H9 (cell line): ENCODE results near the gene SLC48A1. TPM values are rescaled to one million over a fixed set of nuclear protein-coding genes. Genes with fewer than 3 reads are reported as not detected.
A peak's percentile ranks its signal among the peaks of the same experiment; 100 is the strongest.
"Not testable (repeated sequence)": the region's sequence is repeated elsewhere in the genome, so short reads cannot be mapped to it uniquely, and the experiment has no call there.

Experiments used
- DNase-seq: peaks from one replicate; pipeline ENCODE4 v3.0.0-alpha.2; 2017
- H2AFZ ChIP-seq: one replicate; pipeline ENCODE4 v1.6.1; 2013; ENCODE audit warnings: mild to moderate bottlenecking, low read length, control low read depth, moderate library complexity
- H2AK5ac ChIP-seq: 2 replicates; pipeline ENCODE4 v1.6.1; 2013; ENCODE audit warnings: low read length, control low read depth, mixed read lengths; ENCODE audit not compliant: insufficient read length
- H2BK120ac ChIP-seq: one replicate; pipeline ENCODE4 v1.6.1; 2013; ENCODE audit warnings: low read depth, mild to moderate bottlenecking, low read length, control low read depth, inconsistent platforms; ENCODE audit not compliant: poor library complexity, severe bottlenecking
- H2BK12ac ChIP-seq: 2 replicates; pipeline ENCODE4 v1.6.1; 2013; ENCODE audit warnings: low read length, control low read depth, mixed read lengths, low read depth; ENCODE audit not compliant: insufficient read length
- H2BK15ac ChIP-seq: 2 replicates; pipeline ENCODE4 v1.6.1; 2013; ENCODE audit warnings: low read depth, low read length, control low read depth
- H2BK20ac ChIP-seq: one replicate; pipeline ENCODE4 v1.6.1; 2013; ENCODE audit warnings: low read depth, mild to moderate bottlenecking, low read length, control low read depth, inconsistent platforms; ENCODE audit not compliant: poor library complexity, severe bottlenecking
- H2BK5ac ChIP-seq: 2 replicates; pipeline ENCODE4 v1.6.1; 2013; ENCODE audit warnings: low read length, control low read depth, mixed read lengths; ENCODE audit not compliant: insufficient read length
- H3K14ac ChIP-seq: 2 replicates; pipeline ENCODE4 v1.6.1; 2013; ENCODE audit warnings: low read length, control low read depth; ENCODE audit not compliant: insufficient read depth
- H3K18ac ChIP-seq: 2 replicates; pipeline ENCODE4 v1.6.1; 2013; ENCODE audit warnings: low read depth, mild to moderate bottlenecking, mixed read lengths, low read length, control low read depth; ENCODE audit not compliant: insufficient read length
- H3K23ac ChIP-seq: 2 replicates; pipeline ENCODE4 v1.6.1; 2013; ENCODE audit warnings: low read length, control low read depth, mixed read lengths, low read depth; ENCODE audit not compliant: insufficient read length
- H3K23me2 ChIP-seq: 2 replicates; pipeline ENCODE4 v1.6.1; 2013; ENCODE audit warnings: low read depth, mild to moderate bottlenecking, mixed read lengths, low read length, control low read depth; ENCODE audit not compliant: insufficient read length, poor library complexity, severe bottlenecking
- H3K27ac ChIP-seq: 2 replicates; pipeline ENCODE4 v1.5.1; 2013; ENCODE audit warnings: low read length, control low read depth, mixed read lengths, low read depth; ENCODE audit not compliant: insufficient read length
- H3K27me3 ChIP-seq: 2 replicates; pipeline ENCODE4 v1.6.1; 2013; ENCODE audit warnings: low read length, control low read depth, inconsistent platforms; ENCODE audit not compliant: insufficient read depth
- H3K4ac ChIP-seq: 2 replicates; pipeline ENCODE4 v1.6.1; 2013; ENCODE audit warnings: low read depth, mild to moderate bottlenecking, control low read depth, inconsistent platforms, low read length, moderate library complexity
- H3K4me1 ChIP-seq: 2 replicates; pipeline ENCODE4 v1.6.1; 2013; ENCODE audit warnings: low read length, control low read depth, inconsistent platforms; ENCODE audit not compliant: insufficient read depth
- H3K4me2 ChIP-seq: 2 replicates; pipeline ENCODE4 v1.6.1; 2013; ENCODE audit warnings: low read length, control low read depth, mixed read lengths; ENCODE audit not compliant: insufficient read length, insufficient read depth
- H3K56ac ChIP-seq: 2 replicates; pipeline ENCODE4 v1.6.1; 2013; ENCODE audit warnings: low read depth, mild to moderate bottlenecking, mixed read lengths, low read length, control low read depth; ENCODE audit not compliant: insufficient read length
- H3K79me1 ChIP-seq: 2 replicates; pipeline ENCODE4 v1.6.1; 2013; ENCODE audit warnings: low read depth, mild to moderate bottlenecking, moderate library complexity, low read length, control low read depth, inconsistent platforms; ENCODE audit not compliant: insufficient read depth, poor library complexity, severe bottlenecking
- H3K79me2 ChIP-seq: 2 replicates; pipeline ENCODE4 v1.6.1; 2013; ENCODE audit warnings: low read length, control low read depth, inconsistent platforms; ENCODE audit not compliant: insufficient read depth
- H3K9ac ChIP-seq: 2 replicates; pipeline ENCODE4 v1.6.1; 2013; ENCODE audit warnings: low read length, control low read depth, mixed read lengths; ENCODE audit not compliant: insufficient read length; ENCODE audit errors: extremely low read depth
- H3K9me3 ChIP-seq: one replicate; pipeline ENCODE4 v1.6.1; 2013; ENCODE audit warnings: low read depth, low read length, inconsistent platforms; ENCODE audit not compliant: control insufficient read depth
- H3T11ph ChIP-seq: one replicate; pipeline ENCODE4 v1.6.1; 2013; ENCODE audit warnings: mild to moderate bottlenecking, low read length, control low read depth, inconsistent platforms
- H4K20me1 ChIP-seq: one replicate; pipeline ENCODE4 v1.6.1; 2013; ENCODE audit not compliant: control insufficient read depth, insufficient read length, insufficient read depth
- H4K5ac ChIP-seq: 2 replicates; pipeline ENCODE4 v1.6.1; 2013; ENCODE audit warnings: low read depth, mild to moderate bottlenecking, mixed read lengths, low read length, control low read depth; ENCODE audit not compliant: insufficient read length
- H4K8ac ChIP-seq: replicated peaks from 2 replicates; pipeline ENCODE4 v1.6.1; 2013; ENCODE audit warnings: low read length, control low read depth, mixed read lengths, low read depth; ENCODE audit not compliant: insufficient read length
- H4K91ac ChIP-seq: 2 replicates; pipeline ENCODE4 v1.6.1; 2013; ENCODE audit warnings: low read depth, mild to moderate bottlenecking, moderate library complexity, mixed read lengths, low read length, control low read depth; ENCODE audit not compliant: insufficient read length
- H3K27ac Mint-ChIP-seq, 3 experiments: 2 replicates in 2 of 3; 3 replicates in 1 of 3; pipeline ENCODE4 v1.8.0; 2020 to 2021; ENCODE audit warnings: mixed read lengths in 3 of 3, mild to moderate bottlenecking in 1 of 3, moderate library complexity in 1 of 3
- H3K27me3 Mint-ChIP-seq: 2 replicates; pipeline ENCODE4 v1.8.0; 2021; ENCODE audit warnings: low read depth, mild to moderate bottlenecking, moderate library complexity, mixed read lengths
- H3K36me3 Mint-ChIP-seq, 3 experiments: 2 replicates in 2 of 3; 3 replicates in 1 of 3; pipeline ENCODE4 v1.8.0; 2020 to 2021; ENCODE audit warnings: low read depth in 3 of 3, mixed read lengths in 3 of 3; ENCODE audit not compliant: insufficient read depth in 1 of 3
- H3K4me1 Mint-ChIP-seq, 2 experiments: 2 replicates each; pipeline ENCODE4 v1.8.0; 2020; ENCODE audit warnings: mixed read lengths in 2 of 2
- H3K4me3 Mint-ChIP-seq, 2 experiments: 2 replicates in 1 of 2; 3 replicates in 1 of 2; pipeline ENCODE4 v1.8.0; 2020 to 2021; ENCODE audit warnings: mild to moderate bottlenecking in 2 of 2, mixed read lengths in 2 of 2, moderate library complexity in 1 of 2
- H3K9me3 Mint-ChIP-seq, 2 experiments: 2 replicates in 1 of 2; 3 replicates in 1 of 2; pipeline ENCODE4 v1.8.0; 2020; ENCODE audit warnings: mild to moderate bottlenecking in 2 of 2, mixed read lengths in 2 of 2, moderate library complexity in 1 of 2
- CTCF ChIP-seq: fragments of 200-600 bp; sonication (generic); conservative IDR thresholded peaks from 3 replicates; pipeline ENCODE4 v1.8.0; 2021; ENCODE audit warnings: antibody characterized with exemption, mild to moderate bottlenecking
- WGBS: extraction: QIAGEN DNeasy Blood & Tissue Kit; methylation state at CpG from one replicate; pipeline ENCODE4 v1.1.7; 2013; ENCODE audit warnings: missing lambda C conversion rate, low lambda C conversion rate, mixed read lengths; ENCODE audit not compliant: insufficient read length; ENCODE audit errors: extremely low coverage; 5-methylcytosine and 5-hydroxymethylcytosine counted together
- total RNA-seq: library from RNA; stranded (reverse); gene quantifications from 2 replicates; pipeline ENCODE4 v1.2.1, GENCODE V29; 2021

The SLC48A1 gene
- total RNA-seq, 1 experiment from 2014 or later, result 10.6 TPM

DNA sequence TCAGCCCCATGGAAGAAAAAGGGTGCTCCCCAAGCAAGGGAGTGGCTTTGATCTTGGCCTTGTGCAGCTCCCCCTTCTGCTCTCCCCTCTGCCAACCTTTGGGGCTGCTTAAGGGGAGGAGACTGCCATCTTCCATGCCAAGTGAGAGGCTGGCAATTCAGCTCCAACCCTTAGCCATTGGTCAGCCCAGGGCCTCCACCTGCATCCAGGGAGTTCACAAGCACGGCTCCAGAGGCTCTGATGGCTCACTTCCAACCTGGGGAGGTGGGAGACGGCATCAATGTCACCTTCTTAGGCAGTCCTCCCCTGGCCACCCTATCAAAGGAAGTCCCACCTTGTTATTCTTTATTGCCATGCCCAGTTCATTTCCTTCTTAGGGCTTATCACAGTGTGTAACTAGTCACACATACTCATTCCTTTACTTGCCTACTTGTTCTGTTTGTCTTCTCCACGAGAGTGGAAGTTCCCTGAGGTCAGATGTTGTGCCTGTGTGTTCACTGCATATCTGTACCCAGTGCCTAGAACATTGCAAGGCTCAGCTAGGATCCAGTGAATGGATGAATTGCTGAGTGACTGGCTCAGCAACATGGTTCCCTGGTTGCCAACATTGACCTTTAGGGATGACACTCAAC is 41.6 kb downstream of the SLC48A1 start:
- no peak overlapping the region for H3K9ac ChIP-seq
- H3K27me3 ChIP-seq, result no peaks in the 10 kb centered on the region
- no peak overlapping the region for H4K8ac ChIP-seq
- peaks cover 32% of the 10 kb centered on the region for H3K4me1 ChIP-seq
- H4K20me1 ChIP-seq, result no peaks in the 10 kb centered on the region
- Mint-ChIP-seq H3K27ac (peak overlapping the region in 1 of 3 experiments; percentile 2; a peak in 2 of 7 replicates), H3K9me3 (no peaks in the 10 kb centered on the region), H3K27me3 (no peaks in the 10 kb centered on the region), H3K4me3 (no peak overlapping the region), H3K36me3 (peaks cover 2 to 9% (median 5%) of the 10 kb centered on the region in 3 experiments; a peak in 4 of 7 replicates), H3K4me1 (peaks cover 69 to 73% of the 10 kb centered on the region in 2 experiments)
- H3K27ac ChIP-seq, result no peak overlapping the region
- no peak overlapping the region for H2BK120ac ChIP-seq
- no CpG with 5 or more reads among the region's 3 CpGs for WGBS
- no peak overlapping the region for H3K23ac ChIP-seq
- H3K4ac ChIP-seq, result no peak overlapping the region
- H3K18ac ChIP-seq, result no peak overlapping the region
- H3K79me2 ChIP-seq, result peaks cover 32% of the 10 kb centered on the region; the same call in 1 of the 2 replicates
- H4K5ac ChIP-seq, result no peak overlapping the region
- no peak overlapping the region for H3K56ac ChIP-seq
- no peak overlapping the region for H3T11ph ChIP-seq
- no peak overlapping the region for H2BK12ac ChIP-seq
- no peak for DNase-seq
- H3K9me3 ChIP-seq, result no peaks in the 10 kb centered on the region
- H3K23me2 ChIP-seq, result peaks cover 9% of the 10 kb centered on the region
- no peak overlapping the region for H2BK20ac ChIP-seq
- H3K4me2 ChIP-seq, result no peak overlapping the region
- H2AK5ac ChIP-seq, result no peak overlapping the region
- H2BK15ac ChIP-seq, result no peak overlapping the region
- no peak overlapping the region for H2BK5ac ChIP-seq
- H4K91ac ChIP-seq, result no peak overlapping the region
- no peak overlapping the region for H2AFZ ChIP-seq
- peaks cover 3% of the 10 kb centered on the region for H3K79me1 ChIP-seq
- H3K14ac ChIP-seq, result no peak overlapping the region
- no peak for TF ChIP-seq CTCF

- H3K27ac Mint-ChIP-seq, result not testable (repeated sequence)
Observed at GRCh38 chr12:47815447-47815846, 42.4 kb downstream of the SLC48A1 start.

More at GRCh38 chr12:47815447-47815846, 42.4 kb downstream of the SLC48A1 start:
- not testable (repeated sequence) for H4K5ac ChIP-seq, H4K8ac ChIP-seq, H3T11ph ChIP-seq, H3K23ac ChIP-seq, H3K9me3 Mint-ChIP-seq, H3K27ac ChIP-seq, H3K14ac ChIP-seq, H2BK20ac ChIP-seq, H3K4ac ChIP-seq, H3K36me3 Mint-ChIP-seq, H3K9me3 ChIP-seq, H3K27me3 ChIP-seq, H2BK5ac ChIP-seq, H3K18ac ChIP-seq, H3K23me2 ChIP-seq, H3K4me2 ChIP-seq, H3K79me1 ChIP-seq, H3K4me3 Mint-ChIP-seq, H2BK12ac ChIP-seq, H4K20me1 ChIP-seq, H2BK15ac ChIP-seq, H2AK5ac ChIP-seq, H3K27me3 Mint-ChIP-seq, H2BK120ac ChIP-seq, H4K91ac ChIP-seq, DNase-seq, H2AFZ ChIP-seq, H3K9ac ChIP-seq, H3K56ac ChIP-seq
- Histone ChIP-seq H3K4me1 (peaks cover 27% of the 10 kb centered on the region), H3K79me2 (peaks cover 29% of the 10 kb centered on the region; the same call in 1 of the 2 replicates)
- peaks cover 69 to 71% of the 10 kb centered on the region in 2 experiments for H3K4me1 Mint-ChIP-seq
- WGBS, result no CpG with 5 or more reads among the region's 5 CpGs
